Fibroblast of lung (primary cell): ENCODE data around the gene SLC16A8.

Experiments used
- CTCF ChIP-seq, 2 donors: IDR thresholded peaks in 1 of 2; conservative IDR thresholded peaks in 1 of 2; 1 replicate in 1 of 2; 2 replicates in 1 of 2; pipeline ENCODE4 v1.5.1; 2011 to 2012; ENCODE audit warnings: low read length in 2 of 2, control low read depth in 1 of 2, inconsistent platforms in 1 of 2, low read depth in 1 of 2, mild to moderate bottlenecking in 1 of 2
- EZH2 ChIP-seq: IDR thresholded peaks from 2 replicates; pipeline ENCODE4 v1.5.1; 2012; ENCODE audit warnings: low read length, control low read depth, mild to moderate bottlenecking; ENCODE audit errors: missing control alignments

- TF ChIP-seq CTCF (conservative IDR thresholded peaks at IDR 0.05 in 1 of 2, IDR thresholded peaks at IDR 0.05 in 1 of 2; ENCODE audit: low read depth in 1 of 2, low read length in 2 of 2) = no peak
- no peak for TF ChIP-seq EZH2
These were observed 8.0 kb downstream of the SLC16A8 start for GRCh38 chr22:38075961-38076360.
